GM12873 (cell line): ENCODE data around the gene VRK2.

Experiments
- CTCF ChIP-seq: IDR thresholded peaks from 2 replicates; pipeline ENCODE4 v1.5.1; 2012; ENCODE audit warnings: low read depth, mild to moderate bottlenecking, moderate library complexity, low read length, control low read depth; ENCODE audit not compliant: insufficient read depth; ENCODE audit errors: missing control alignments

The VRK2 gene

DNA sequence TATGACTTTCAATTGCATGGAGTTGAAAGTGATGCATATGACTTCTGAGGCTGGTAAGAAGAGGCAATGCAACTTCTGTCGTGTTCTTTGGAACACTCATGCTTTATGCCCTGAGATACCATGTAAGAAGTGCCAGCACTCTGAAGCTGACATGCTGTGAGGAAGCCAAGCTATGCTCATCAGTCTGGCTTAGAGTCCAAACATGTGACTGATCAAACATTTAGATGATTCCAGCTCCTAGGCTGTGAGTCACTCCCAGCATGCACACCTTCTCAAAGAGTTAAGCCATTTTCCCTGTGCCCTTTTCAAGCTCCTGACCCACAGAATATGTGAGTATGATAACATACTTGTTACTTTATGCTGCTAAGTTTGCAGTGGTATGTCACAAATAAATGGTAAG is 15.8 kb upstream of the VRK2 start:
- TF ChIP-seq CTCF: no peak

DNA sequence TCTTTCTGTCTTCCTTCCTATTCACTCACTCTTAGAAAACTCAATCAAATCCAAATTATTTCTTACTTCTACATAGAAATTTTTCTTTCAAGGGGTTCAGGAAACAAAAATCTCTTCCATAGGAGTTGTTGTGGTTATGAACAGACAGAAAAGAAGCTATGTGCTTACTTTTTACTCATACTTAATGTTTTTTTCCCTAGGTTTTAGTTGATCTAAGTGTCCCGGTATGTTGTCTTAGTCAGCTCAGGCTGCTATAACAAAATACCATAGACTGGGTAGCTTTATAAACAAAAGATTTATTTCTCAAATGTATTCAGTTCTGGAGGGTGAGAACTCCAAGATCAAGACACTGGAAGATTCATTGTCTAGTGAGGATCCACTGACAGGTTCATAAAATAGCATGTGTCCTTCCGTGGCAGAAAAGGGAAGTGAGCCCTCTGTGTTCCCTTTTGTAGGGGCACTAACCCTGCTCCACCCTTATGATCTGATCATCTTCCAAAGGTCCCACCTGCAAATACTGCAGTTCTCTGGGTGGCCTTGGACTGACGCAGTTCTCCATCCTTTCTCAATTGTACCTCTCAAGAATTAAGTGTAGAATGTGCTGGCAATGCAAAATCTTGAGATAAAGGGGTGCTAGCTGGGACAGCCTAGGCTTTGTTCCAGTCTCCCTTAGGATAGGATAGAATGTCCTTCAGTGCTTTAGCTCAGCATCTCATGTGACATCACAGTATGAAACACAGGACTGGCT is 14.4 kb upstream of the VRK2 start:
- no peak for TF ChIP-seq CTCF

GRCh38 chr2:58032764-58033080 is 13.9 kb upstream of the VRK2 start:
- no peak for TF ChIP-seq CTCF

GRCh38 chr2:58033530-58033929 is 13.1 kb upstream of the VRK2 start:
- TF ChIP-seq CTCF: no peak

- TF ChIP-seq CTCF: no peak
Measured at GRCh38 chr2:58035352-58035751, 11.3 kb upstream of the VRK2 start.

GRCh38 chr2:58039170-58039611 is 7.4 kb upstream of the VRK2 start:
- TF ChIP-seq CTCF: no peak

GRCh38 chr2:58042486-58042970 is 4.1 kb upstream of the VRK2 start:
- TF ChIP-seq CTCF: no peak

GRCh38 chr2:58044145-58044544 is 2.5 kb upstream of the VRK2 start:
- TF ChIP-seq CTCF: no peak
